Right ventricle myocardium superior (tissue), 1 donor: Measurements from ENCODE around the gene SGF29. TPM values are rescaled to one million over a fixed set of nuclear protein-coding genes. Genes with fewer than 3 reads are reported as not detected.
A peak's percentile ranks its signal among the peaks of the same experiment; 100 is the strongest.
"Not testable (repeated sequence)": the region's sequence is repeated elsewhere in the genome, so short reads cannot be mapped to it uniquely, and the experiment has no call there.

Experiments used
- ATAC-seq: fragments of 200-7000 bp; cut with Tn5 transposase; one replicate; pipeline ENCODE4 v1.9.1; 2020; ENCODE audit warnings: mild to moderate bottlenecking; ENCODE audit not compliant: poor library complexity
- DNase-seq: peaks from one replicate; pipeline ENCODE4 v3.0.0-alpha.2; 2020
- intact Hi-C: fragments of 100-400 bp; cut with DNase I; formaldehyde crosslinking; loops from one replicate; pipeline ENCODE4 v1.11.2; 2022
- long read RNA-seq: library from polyadenylated mRNA; unstranded; transcript quantifications from one replicate; pipeline ENCODE4 v2.0.0, GENCODE V29; 2021
- total RNA-seq: library from RNA; stranded (reverse); fragmentation: NEBNext Ultra II Directional; extraction: Animal tissue kit (Norgen Biotek cat#: 25700); gene quantifications from one replicate; pipeline ENCODE4 v1.2.1, GENCODE V29; 2021
- donor health status: DM: no; HTN: yes; CAD: no; lungs with severe emphysema.

SGF29 gene
- 13.2 TPM for total RNA-seq
- long read RNA-seq, transcript SGF29-201 (10 exons, 1,153 nt): major isoform, 19 of 24 reads
- long read RNA-seq, partial matches to known transcripts: 0 of 24 reads
- long read RNA-seq, other reads (novel, unspliced or antisense): 4 of 24 reads

- intact Hi-C loops: loop anchor here (5.0 kb wide), 1 partner anchor 62 kb away; the partner anchor contains the start of genes APOBR and CLN3
- ATAC-seq: peak; percentile 97
Measured at GRCh38 chr16:28553776-28554633, at the start of gene SGF29. SGF29 (plus strand) TSS chr16:28553920; CDS start chr16:28581070, 27,150 bp downstream.

GRCh38 chr16:28504707-28505404, 48.9 kb upstream of the SGF29 start:
- ATAC-seq (no peak), DNase-seq (no peak)
- intact Hi-C loops: no loop called here

More at GRCh38 chr16:28553776-28554633, at the start of gene SGF29:
- DNase-seq: peak; percentile 95

- ATAC-seq (no peak), DNase-seq (no peak)
- intact Hi-C loops: no loop called here
Measured at GRCh38 chr16:28505489-28506137, 48.1 kb upstream of the SGF29 start.

GRCh38 chr16:28511031-28511430, 42.7 kb upstream of the SGF29 start:
- ATAC-seq (no peak), DNase-seq (no peak)
- intact Hi-C loops: no loop called here

- DNase-seq (no peak), ATAC-seq (no peak)
- intact Hi-C loops: no loop called here
Measured at GRCh38 chr16:28511801-28512789, 41.6 kb upstream of the SGF29 start.

- ATAC-seq: no peak
- DNase-seq: no peak
Measured at GRCh38 chr16:28513484-28514181, 40.1 kb upstream of the SGF29 start.

GRCh38 chr16:28514246-28514645, 39.5 kb upstream of the SGF29 start:
- DNase-seq: no peak
- intact Hi-C loops: no loop called here
- ATAC-seq: no peak

More at GRCh38 chr16:28513484-28514181, 40.1 kb upstream of the SGF29 start:
- intact Hi-C loops: no loop called here

- intact Hi-C loops: no loop called here
- no peak for ATAC-seq
- no peak for DNase-seq
Measured at GRCh38 chr16:28520672-28521071, 33.0 kb upstream of the SGF29 start.

GRCh38 chr16:28521436-28521835, 32.3 kb upstream of the SGF29 start:
- ATAC-seq (no peak), DNase-seq (no peak)
- intact Hi-C loops: no loop called here

- intact Hi-C loops: no loop called here
- ATAC-seq: no peak
- DNase-seq: no peak
Measured at GRCh38 chr16:28522792-28523191, 30.9 kb upstream of the SGF29 start.

- intact Hi-C loops: no loop called here
- ATAC-seq (no peak), DNase-seq (no peak)
Measured at GRCh38 chr16:28524681-28525171, 29.0 kb upstream of the SGF29 start.

- DNase-seq (no peak), ATAC-seq (no peak)
- intact Hi-C loops: no loop called here
Measured at GRCh38 chr16:28526201-28527099, 27.3 kb upstream of the SGF29 start.

GRCh38 chr16:28527100-28527785, 26.5 kb upstream of the SGF29 start:
- intact Hi-C loops, DNase-seq, ATAC-seq: not testable (repeated sequence)

GRCh38 chr16:28527985-28528384, 25.7 kb upstream of the SGF29 start:
- DNase-seq (no peak), ATAC-seq (no peak)
- intact Hi-C loops: no loop called here

- intact Hi-C loops: no loop called here
- no peak for DNase-seq
- ATAC-seq: no peak
Measured at GRCh38 chr16:28528463-28528867, 25.3 kb upstream of the SGF29 start.

- DNase-seq (no peak), ATAC-seq (no peak)
- intact Hi-C loops: no loop called here
Measured at GRCh38 chr16:28529124-28529523, 24.6 kb upstream of the SGF29 start.
